Measurements from ENCODE around the gene TAF1B.

TAF1B gene

GRCh38 chr2:9982248-9982647 is 139.0 kb downstream of the TAF1B start:
- H3K27me3 ChIP-seq (ENCODE audit: control insufficient read depth in 1 of 2, insufficient read depth in 2 of 2, low read length in 2 of 2): no peaks in the 10 kb centered on the region
- H3K27ac ChIP-seq (ENCODE audit: low read depth, low read length): no peak overlapping the region
- H3K4me3 ChIP-seq (ENCODE audit: low read depth in 1 of 2, low read length in 2 of 2): no peak overlapping the region
- no peaks in the 10 kb centered on the region for H3K9me3 ChIP-seq (ENCODE audit: control insufficient read depth in 1 of 2, low read length in 2 of 2)
- peaks cover 9 to 10% of the 10 kb centered on the region in 2 donors for H3K4me1 ChIP-seq (ENCODE audit: control insufficient read depth in 1 of 2, insufficient read depth in 2 of 2, low read length in 2 of 2)
- H3K9ac ChIP-seq (ENCODE audit: low read depth in 1 of 2, low read length in 2 of 2): no peak overlapping the region
- H3K36me3 ChIP-seq (ENCODE audit: control insufficient read depth in 1 of 2, insufficient read depth in 2 of 2, low read length in 2 of 2): no peaks in the 10 kb centered on the region

- no peaks in the 10 kb centered on the region for H3K9me3 ChIP-seq (ENCODE audit: control insufficient read depth in 1 of 2, low read length in 2 of 2)
- H3K36me3 ChIP-seq (ENCODE audit: control insufficient read depth in 1 of 2, insufficient read depth in 2 of 2, low read length in 2 of 2): no peaks in the 10 kb centered on the region
- H3K9ac ChIP-seq (ENCODE audit: low read depth in 1 of 2, low read length in 2 of 2): no peak overlapping the region
- no peak overlapping the region for H3K4me3 ChIP-seq (ENCODE audit: low read depth in 1 of 2, low read length in 2 of 2)
- no peak overlapping the region for H3K27ac ChIP-seq (ENCODE audit: low read depth, low read length)
- no peaks in the 10 kb centered on the region for H3K27me3 ChIP-seq (ENCODE audit: control insufficient read depth in 1 of 2, insufficient read depth in 2 of 2, low read length in 2 of 2)
- H3K4me1 ChIP-seq (ENCODE audit: control insufficient read depth in 1 of 2, insufficient read depth in 2 of 2, low read length in 2 of 2): peaks cover 9 to 10% of the 10 kb centered on the region in 2 donors
Observed at GRCh38 chr2:9982891-9983290, 139.6 kb downstream of the TAF1B start.

DNA sequence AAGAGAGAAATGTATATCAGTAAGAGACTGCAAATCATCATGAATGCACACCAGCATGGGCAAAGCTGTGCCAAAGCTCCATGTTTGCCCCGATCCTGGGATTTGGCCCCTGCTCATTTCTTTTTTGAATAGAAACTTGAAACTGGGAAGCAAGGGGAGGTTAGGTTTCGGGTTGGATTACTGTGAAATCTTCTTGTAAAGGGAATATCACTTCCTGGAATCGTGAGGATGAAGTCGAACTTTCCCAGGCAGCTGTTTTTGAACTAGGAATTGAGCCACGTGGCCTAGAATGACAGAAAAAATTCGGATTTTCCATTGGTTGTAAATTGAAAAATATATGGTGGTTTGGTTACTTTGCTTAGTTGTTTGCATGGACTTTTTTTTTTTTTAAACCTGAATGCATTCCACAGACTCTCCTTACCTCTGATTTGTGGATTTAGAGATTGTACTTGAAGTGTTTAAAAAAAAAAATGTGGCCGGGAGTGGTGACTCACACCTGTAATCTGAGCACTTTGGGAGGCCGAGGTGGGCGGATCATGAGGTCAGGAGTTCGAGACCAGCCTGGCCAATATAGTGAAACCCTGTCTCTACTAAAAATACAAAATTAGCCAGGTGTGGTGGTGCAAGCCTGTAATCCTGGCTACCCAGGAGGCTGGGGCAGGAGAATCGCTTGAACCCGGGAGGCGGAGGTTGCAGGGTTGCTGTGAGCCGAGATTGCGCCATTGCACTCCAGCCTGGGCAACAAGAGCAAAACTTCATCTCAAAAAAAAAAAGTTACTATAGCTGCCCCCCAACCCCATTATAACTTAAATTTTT is 140.3 kb downstream of the TAF1B start:
- peaks cover 9 to 10% of the 10 kb centered on the region in 2 donors for H3K4me1 ChIP-seq (ENCODE audit: control insufficient read depth in 1 of 2, insufficient read depth in 2 of 2, low read length in 2 of 2)
- H3K4me3 ChIP-seq (ENCODE audit: low read depth in 1 of 2, low read length in 2 of 2): no peak overlapping the region
- no peaks in the 10 kb centered on the region for H3K36me3 ChIP-seq (ENCODE audit: control insufficient read depth in 1 of 2, insufficient read depth in 2 of 2, low read length in 2 of 2)
- H3K9ac ChIP-seq (ENCODE audit: low read depth in 1 of 2, low read length in 2 of 2): no peak overlapping the region
- no peak overlapping the region for H3K27ac ChIP-seq (ENCODE audit: low read depth, low read length)
- H3K9me3 ChIP-seq (ENCODE audit: control insufficient read depth in 1 of 2, low read length in 2 of 2): no peaks in the 10 kb centered on the region
- H3K27me3 ChIP-seq (ENCODE audit: control insufficient read depth in 1 of 2, insufficient read depth in 2 of 2, low read length in 2 of 2): no peaks in the 10 kb centered on the region

Data from duodenal mucosa (tissue), 2 donors.